Spinal cord (tissue), 10 donors: Measurements from ENCODE around the gene TMEM150A. TPM values are rescaled to one million over a fixed set of nuclear protein-coding genes. Genes with fewer than 3 reads are reported as not detected.
A peak's percentile ranks its signal among the peaks of the same experiment; 100 is the strongest.
"Not testable (repeated sequence)": the region's sequence is repeated elsewhere in the genome, so short reads cannot be mapped to it uniquely, and the experiment has no call there.

Experiments
- DNase-seq, 6 donors: peaks; one replicate each; pipeline versions ENCODE4 v3.0.0 to v3.0.0-alpha.2; 2013 to 2015; ENCODE audit warnings: low spot score in 6 of 6, low read depth in 4 of 6
- H3K27ac ChIP-seq: one replicate; pipeline ENCODE4 v1.5.1; 2013; ENCODE audit warnings: low read depth, low read length, control low read depth
- H3K27me3 ChIP-seq: one replicate; pipeline ENCODE4 v1.6.1; 2013; ENCODE audit warnings: low read length; ENCODE audit not compliant: control insufficient read depth, insufficient read depth
- H3K36me3 ChIP-seq: one replicate; pipeline ENCODE4 v1.6.1; 2013; ENCODE audit warnings: low read length; ENCODE audit not compliant: control insufficient read depth, insufficient read depth
- H3K4me1 ChIP-seq: one replicate; pipeline ENCODE4 v1.6.1; 2013; ENCODE audit warnings: low read length; ENCODE audit not compliant: control insufficient read depth, insufficient read depth
- H3K4me3 ChIP-seq: one replicate; pipeline ENCODE4 v1.5.1; 2013; ENCODE audit warnings: low read depth, low read length, control low read depth
- H3K9me3 ChIP-seq: one replicate; pipeline ENCODE4 v1.6.1; 2013; ENCODE audit warnings: low read length; ENCODE audit not compliant: control insufficient read depth, insufficient read depth
- WGBS: methylation state at CpG from one replicate; pipeline ENCODE4 v1.1.5; 2013; ENCODE audit warnings: missing lambda C conversion rate; ENCODE audit not compliant: insufficient coverage; 5-methylcytosine and 5-hydroxymethylcytosine counted together
- polyA plus RNA-seq, 2 donors: library from polyadenylated mRNA; unstranded; fragments of 120-200 nt; gene quantifications; one replicate each; pipeline ENCODE4 v1.2.1, GENCODE V29; 2013; ENCODE audit not compliant: insufficient read length in 2 of 2
- total RNA-seq, 2 donors: library from RNA; depleted of rRNA in 1 of 2; stranded (reverse); fragments of 120-200 nt in 1 of 2; fragments of >200 nt in 1 of 2; gene quantifications; one replicate each; pipeline versions ENCODE4 v1.2.3 to v1.2.4, GENCODE V29; 2013 to 2014
- donor health status: healthy.

The TMEM150A gene
- total and polyA plus RNA-seq, 4 donors, result 5.4 to 22.2 (median 15.5) TPM

GRCh38 chr2:85560812-85561279 lies 41.7 kb downstream of the TMEM150A start:
- Histone ChIP-seq H3K4me3 (peak overlapping the region; percentile 96), H3K27ac (peak overlapping the region; percentile 90), H3K9me3 (no peaks in the 10 kb centered on the region), H3K4me1 (peaks cover 17% of the 10 kb centered on the region), H3K36me3 (peaks cover 13% of the 10 kb centered on the region), H3K27me3 (no peaks in the 10 kb centered on the region)
- DNase-seq, result no peak
- 5% methylated on average over 10 of the region's 14 CpGs for WGBS

DNA sequence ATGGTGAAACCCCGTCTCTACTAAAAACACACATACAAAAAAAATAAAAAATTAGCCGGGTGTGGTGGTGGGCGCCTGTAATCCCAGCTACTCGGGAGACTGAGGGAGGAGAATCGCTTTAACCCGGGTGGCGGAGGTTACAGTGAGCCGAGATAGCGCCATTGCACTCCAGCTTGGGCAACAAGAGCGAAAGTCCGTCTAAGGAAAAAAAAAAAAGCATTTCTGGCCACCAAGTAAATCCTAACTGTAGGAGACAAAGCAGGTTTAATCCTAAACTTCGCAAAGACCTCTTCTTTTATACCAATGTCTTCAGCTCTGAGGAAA lies 42.1 kb downstream of the TMEM150A start:
- H3K4me1 ChIP-seq, result peaks cover 17% of the 10 kb centered on the region
- not testable (repeated sequence) for H3K27ac ChIP-seq, DNase-seq, H3K9me3 ChIP-seq, H3K27me3 ChIP-seq
- peaks cover 14% of the 10 kb centered on the region for H3K36me3 ChIP-seq
- peak overlapping the region; percentile 96 for H3K4me3 ChIP-seq
- WGBS, result 86% methylated on average over 11 of the region's 12 CpGs

DNA sequence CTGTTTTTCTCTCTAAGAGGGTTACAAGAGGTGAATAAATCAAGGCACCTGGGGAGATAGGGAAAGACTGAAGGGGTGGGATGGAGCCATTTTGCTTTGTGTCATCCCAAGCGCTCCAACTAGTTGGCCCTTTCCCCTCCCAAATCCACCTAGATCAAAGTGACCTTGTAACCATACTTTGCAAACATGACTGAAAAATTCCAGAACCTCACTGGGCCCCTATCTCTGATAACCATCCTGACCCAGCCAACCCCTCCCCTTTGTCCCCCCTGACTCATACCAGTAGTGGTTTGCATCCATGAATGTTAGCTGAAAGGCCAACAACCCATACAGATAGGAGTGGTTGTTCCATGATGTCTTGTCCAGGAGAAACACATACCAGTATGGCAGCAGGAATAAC lies 44.3 kb downstream of the TMEM150A start:
- DNase-seq, result no peak
- Histone ChIP-seq H3K27ac (no peak overlapping the region), H3K4me3 (no peak overlapping the region), H3K27me3 (no peaks in the 10 kb centered on the region), H3K36me3 (peaks cover 36% of the 10 kb centered on the region), H3K9me3 (no peaks in the 10 kb centered on the region), H3K4me1 (peaks cover 17% of the 10 kb centered on the region)
- no CpG with 5 or more reads among the region's 1 CpG for WGBS

- no peak overlapping the region for H3K27ac ChIP-seq
- no peaks in the 10 kb centered on the region for H3K9me3 ChIP-seq
- 100% methylated on average over 2 of the region's 5 CpGs for WGBS
- no peaks in the 10 kb centered on the region for H3K27me3 ChIP-seq
- DNase-seq, result no peak
- H3K4me3 ChIP-seq, result no peak overlapping the region
- peaks cover 40% of the 10 kb centered on the region for H3K36me3 ChIP-seq
- H3K4me1 ChIP-seq, result peaks cover 15% of the 10 kb centered on the region
Observed at GRCh38 chr2:85557130-85557529, 45.4 kb downstream of the TMEM150A start.

GRCh38 chr2:85554980-85555612 lies 47.4 kb downstream of the TMEM150A start:
- Histone ChIP-seq H3K9me3 (no peaks in the 10 kb centered on the region), H3K36me3 (peaks cover 52% of the 10 kb centered on the region), H3K4me1 (peaks cover 1% of the 10 kb centered on the region), H3K4me3 (no peak overlapping the region), H3K27ac (no peak overlapping the region), H3K27me3 (no peaks in the 10 kb centered on the region)
- no CpG with 5 or more reads among the region's 3 CpGs for whole genome bisulfite sequencing
- no peak for DNase-seq

GRCh38 chr2:85553184-85553583 lies 49.3 kb downstream of the TMEM150A start:
- H3K4me3 ChIP-seq, result no peak overlapping the region
- H3K27ac ChIP-seq, result no peak overlapping the region
- no peaks in the 10 kb centered on the region for H3K27me3 ChIP-seq
- WGBS, result 84% methylated on average over 6 of the region's 6 CpGs
- no peak for DNase-seq
- no peaks in the 10 kb centered on the region for H3K9me3 ChIP-seq
- peaks cover 53% of the 10 kb centered on the region for H3K36me3 ChIP-seq
- no peaks in the 10 kb centered on the region for H3K4me1 ChIP-seq

GRCh38 chr2:85551698-85552678 lies 50.5 kb downstream of the TMEM150A start:
- Histone ChIP-seq H3K4me3 (no peak overlapping the region), H3K27me3 (no peaks in the 10 kb centered on the region), H3K4me1 (no peaks in the 10 kb centered on the region), H3K9me3 (no peaks in the 10 kb centered on the region), H3K27ac (no peak overlapping the region), H3K36me3 (peaks cover 57% of the 10 kb centered on the region)
- 81% methylated on average over 7 of the region's 9 CpGs for WGBS
- DNase-seq, result peak in 4 of 6 donors; percentile 60 to 95 (median 83)

DNA sequence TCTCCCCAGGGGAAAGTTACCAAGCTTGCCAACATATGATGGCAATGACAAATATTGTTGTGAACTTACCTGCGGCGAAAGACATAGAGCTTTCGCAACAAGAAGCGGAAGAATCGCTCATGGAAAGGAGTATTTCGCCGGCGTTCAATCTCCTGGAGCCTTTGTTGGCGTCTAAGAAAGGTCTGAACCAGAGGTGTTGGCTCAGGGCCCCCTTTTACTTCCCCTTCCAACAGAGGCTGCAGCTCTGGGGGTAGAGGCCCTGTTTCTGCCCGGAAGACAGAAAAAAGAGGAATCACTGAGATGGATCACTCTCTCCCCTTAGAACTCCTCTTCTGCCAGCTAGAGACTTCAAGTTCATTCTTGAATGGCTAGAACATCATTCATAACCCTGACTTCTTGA lies 52.0 kb downstream of the TMEM150A start:
- no peak for DNase-seq
- H3K27me3 ChIP-seq, result no peaks in the 10 kb centered on the region
- no peaks in the 10 kb centered on the region for H3K4me1 ChIP-seq
- H3K27ac ChIP-seq, result no peak overlapping the region
- no peaks in the 10 kb centered on the region for H3K9me3 ChIP-seq
- H3K4me3 ChIP-seq, result no peak overlapping the region
- 97% methylated on average over 10 of the region's 10 CpGs for WGBS
- peaks cover 62% of the 10 kb centered on the region for H3K36me3 ChIP-seq

DNA sequence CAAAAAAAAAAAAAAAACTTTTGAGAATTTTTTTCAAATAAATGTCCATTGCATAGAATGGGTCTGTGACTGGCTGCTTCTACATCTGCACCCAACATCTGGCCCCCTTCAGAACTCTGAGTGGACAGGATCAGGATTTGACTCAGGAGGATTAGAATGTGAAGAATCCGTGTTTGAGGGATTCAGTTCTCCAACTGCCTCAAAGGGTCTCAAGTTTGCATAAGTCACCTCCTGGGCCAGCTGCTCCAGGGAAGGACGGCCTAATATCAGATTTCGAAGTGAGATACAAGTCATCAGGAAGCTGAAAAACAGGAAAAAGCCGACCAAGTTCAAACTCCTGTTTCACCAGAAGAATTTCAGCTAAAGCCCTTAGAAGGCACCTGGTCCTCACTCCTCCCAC lies 52.7 kb downstream of the TMEM150A start:
- DNase-seq, result no peak
- peaks cover 57% of the 10 kb centered on the region for H3K36me3 ChIP-seq
- H3K9me3 ChIP-seq, result no peaks in the 10 kb centered on the region
- no peak overlapping the region for H3K4me3 ChIP-seq
- H3K4me1 ChIP-seq, result no peaks in the 10 kb centered on the region
- WGBS, result 79% methylated on average over 3 of the region's 4 CpGs
- no peaks in the 10 kb centered on the region for H3K27me3 ChIP-seq
- no peak overlapping the region for H3K27ac ChIP-seq
